H54 (cell line): ENCODE results near the gene TMEM181.
"Not testable (repeated sequence)": the region's sequence is repeated elsewhere in the genome, so short reads cannot be mapped to it uniquely, and the experiment has no call there.

Experiments
- DNase-seq: peaks from one replicate; pipeline ENCODE4 v3.0.0; 2011; ENCODE audit warnings: low spot score, mixed read lengths; ENCODE audit not compliant: insufficient read length
- FAIRE-seq: peaks from 3 replicates; lab custom pipeline; 2011; peaks lifted over from hg19 to GRCh38; lab: Jason Lieb, UNC
- POLR2A ChIP-seq: IDR thresholded peaks from 2 replicates; pipeline ENCODE4 v1.6.1; 2011; ENCODE audit warnings: low read depth, mild to moderate bottlenecking, low read length

Gene TMEM181

GRCh38 chr6:158660333-158660754 lies 100.5 kb downstream of the TMEM181 start:
- FAIRE-seq (no peak), DNase-seq (no peak)
- TF ChIP-seq POLR2A, result no peak

- no peak for TF ChIP-seq POLR2A
- DNase-seq (no peak), FAIRE-seq (no peak)
Observed at GRCh38 chr6:158661156-158661685, 101.3 kb downstream of the TMEM181 start.

- FAIRE-seq (no peak), DNase-seq (no peak)
- no peak for TF ChIP-seq POLR2A
Observed at GRCh38 chr6:158662607-158662953, 102.7 kb downstream of the TMEM181 start.

GRCh38 chr6:158662954-158663624 lies 103.2 kb downstream of the TMEM181 start:
- no peak for FAIRE-seq
- no peak for TF ChIP-seq POLR2A
- no peak for DNase-seq

GRCh38 chr6:158663625-158664165 lies 103.8 kb downstream of the TMEM181 start:
- DNase-seq (no peak), FAIRE-seq (no peak)
- TF ChIP-seq POLR2A, result no peak

GRCh38 chr6:158665332-158665731 lies 105.4 kb downstream of the TMEM181 start:
- no peak for FAIRE-seq
- no peak for DNase-seq
- TF ChIP-seq POLR2A, result no peak

GRCh38 chr6:158666628-158667359 lies 106.9 kb downstream of the TMEM181 start:
- DNase-seq (no peak), FAIRE-seq (no peak)
- no peak for TF ChIP-seq POLR2A

GRCh38 chr6:158667360-158667981 lies 107.6 kb downstream of the TMEM181 start:
- DNase-seq (no peak), FAIRE-seq (no peak)
- TF ChIP-seq POLR2A, result no peak

GRCh38 chr6:158668707-158669103 lies 108.8 kb downstream of the TMEM181 start:
- no peak for FAIRE-seq
- no peak for DNase-seq
- no peak for TF ChIP-seq POLR2A

- TF ChIP-seq POLR2A, result no peak
- DNase-seq, result no peak
- FAIRE-seq, result no peak
Observed at GRCh38 chr6:158669145-158670035, 109.5 kb downstream of the TMEM181 start.

GRCh38 chr6:158672119-158672518 lies 112.2 kb downstream of the TMEM181 start:
- not testable (repeated sequence) for DNase-seq, FAIRE-seq

GRCh38 chr6:158672726-158673125 lies 112.8 kb downstream of the TMEM181 start:
- no peak for TF ChIP-seq POLR2A
- DNase-seq (no peak), FAIRE-seq (no peak)
